ENCODE measurements around the gene RIC3.

RIC3 gene

DNA sequence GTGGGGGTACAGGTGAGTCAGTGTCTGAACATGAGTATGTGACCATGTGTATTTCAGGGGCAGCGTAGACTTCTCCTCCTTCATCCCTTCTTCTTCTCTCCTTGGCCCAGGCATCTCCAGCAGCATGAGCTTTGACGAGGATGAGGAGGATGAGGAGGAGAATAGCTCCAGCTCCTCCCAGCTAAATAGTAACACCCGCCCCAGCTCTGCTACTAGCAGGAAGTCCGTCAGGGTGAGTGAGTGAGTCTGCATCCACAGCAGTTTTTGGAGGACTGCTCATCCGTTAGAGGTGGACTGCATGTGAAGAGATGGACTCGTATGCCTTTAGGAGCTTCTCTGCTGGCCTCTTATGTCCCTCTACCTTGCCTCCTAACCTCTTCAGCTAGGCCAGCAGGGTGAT is 72.2 kb downstream of the RIC3 start:
- H3K4me3 ChIP-seq (ENCODE audit: low read depth, low read length), result no peak overlapping the region
- no peak for DNase-seq (ENCODE audit: low read depth)
- TF ChIP-seq POLR2A (IDR thresholded peaks at IDR 0.05; ENCODE audit: extremely low read depth, insufficient read length) (no peak), MYC (IDR thresholded peaks at IDR 0.05; ENCODE audit: low read depth, low read length) (no peak)

DNA sequence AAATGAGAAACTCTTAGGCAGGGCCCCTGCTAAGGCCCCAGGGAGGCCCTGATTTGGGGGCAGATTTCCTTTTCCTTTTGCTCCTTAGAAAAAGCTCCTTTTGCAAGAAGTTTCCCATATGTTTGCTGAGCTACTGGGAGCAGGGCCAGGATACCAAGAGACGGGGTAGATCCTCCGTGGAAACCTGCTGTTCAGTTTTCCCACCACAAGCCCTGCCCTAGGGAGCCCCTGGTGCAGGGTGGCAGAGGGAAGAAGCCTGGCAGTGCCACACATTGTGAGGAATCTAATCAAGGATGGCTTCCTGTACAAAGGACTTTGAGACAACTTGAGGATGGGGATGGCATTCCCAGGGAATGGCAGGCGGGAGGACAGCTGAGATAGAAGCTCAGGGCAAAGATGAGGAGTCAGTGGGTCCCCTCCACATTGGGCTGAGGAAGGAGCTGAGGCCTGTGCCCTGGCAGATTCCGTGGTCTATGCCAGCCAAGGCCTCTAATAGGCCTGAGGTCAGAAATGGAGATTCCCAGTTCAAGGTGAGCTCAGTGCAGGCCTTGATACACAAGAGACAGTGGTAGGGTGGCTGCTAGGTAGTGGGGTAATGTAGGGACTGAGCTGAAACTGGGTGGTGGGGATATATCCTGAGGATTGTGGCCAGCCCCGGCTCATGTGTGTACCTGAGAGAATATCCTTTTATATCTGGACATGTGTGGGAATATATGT is 72.9 kb downstream of the RIC3 start:
- TF ChIP-seq, protein P1, sequence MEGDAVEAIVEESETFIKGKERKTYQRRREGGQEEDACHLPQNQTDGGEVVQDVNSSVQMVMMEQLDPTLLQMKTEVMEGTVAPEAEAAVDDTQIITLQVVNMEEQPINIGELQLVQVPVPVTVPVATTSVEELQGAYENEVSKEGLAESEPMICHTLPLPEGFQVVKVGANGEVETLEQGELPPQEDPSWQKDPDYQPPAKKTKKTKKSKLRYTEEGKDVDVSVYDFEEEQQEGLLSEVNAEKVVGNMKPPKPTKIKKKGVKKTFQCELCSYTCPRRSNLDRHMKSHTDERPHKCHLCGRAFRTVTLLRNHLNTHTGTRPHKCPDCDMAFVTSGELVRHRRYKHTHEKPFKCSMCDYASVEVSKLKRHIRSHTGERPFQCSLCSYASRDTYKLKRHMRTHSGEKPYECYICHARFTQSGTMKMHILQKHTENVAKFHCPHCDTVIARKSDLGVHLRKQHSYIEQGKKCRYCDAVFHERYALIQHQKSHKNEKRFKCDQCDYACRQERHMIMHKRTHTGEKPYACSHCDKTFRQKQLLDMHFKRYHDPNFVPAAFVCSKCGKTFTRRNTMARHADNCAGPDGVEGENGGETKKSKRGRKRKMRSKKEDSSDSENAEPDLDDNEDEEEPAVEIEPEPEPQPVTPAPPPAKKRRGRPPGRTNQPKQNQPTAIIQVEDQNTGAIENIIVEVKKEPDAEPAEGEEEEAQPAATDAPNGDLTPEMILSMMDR (IDR thresholded peaks at IDR 0.05; ENCODE audit: low read depth, low read length), result no peak
- TF ChIP-seq POLR2A (IDR thresholded peaks at IDR 0.05; ENCODE audit: extremely low read depth, insufficient read length) (no peak), MYC (IDR thresholded peaks at IDR 0.05; ENCODE audit: low read depth, low read length) (no peak)
- TF ChIP-seq, protein P2, sequence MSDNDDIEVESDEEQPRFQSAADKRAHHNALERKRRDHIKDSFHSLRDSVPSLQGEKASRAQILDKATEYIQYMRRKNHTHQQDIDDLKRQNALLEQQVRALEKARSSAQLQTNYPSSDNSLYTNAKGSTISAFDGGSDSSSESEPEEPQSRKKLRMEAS (IDR thresholded peaks at IDR 0.05; ENCODE audit: low read depth, low read length), result no peak
- H3K4me3 ChIP-seq (ENCODE audit: low read depth, low read length), result no peak overlapping the region
- no peak for DNase-seq (ENCODE audit: low read depth)

DNA sequence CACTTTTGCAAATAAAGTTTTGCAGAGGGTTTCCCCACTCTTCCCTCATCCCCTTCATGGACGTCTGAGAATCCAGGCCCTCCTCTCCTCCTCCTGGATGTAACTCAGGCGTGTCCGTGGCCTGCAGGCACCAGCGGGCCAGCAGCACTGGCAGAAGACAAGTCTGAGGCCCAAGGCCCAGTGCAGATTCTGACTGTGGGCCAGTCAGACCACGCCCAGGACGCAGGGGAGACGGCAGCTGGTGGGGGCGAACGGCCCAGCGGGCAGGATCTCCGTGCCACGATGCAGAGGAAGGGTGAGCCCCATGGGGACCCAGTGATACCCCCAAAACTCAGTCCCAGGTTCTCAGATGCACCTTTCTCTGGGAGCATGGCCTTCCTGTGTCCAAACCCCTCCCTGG is 73.5 kb downstream of the RIC3 start:
- no peak for TF ChIP-seq MYC (IDR thresholded peaks at IDR 0.05; ENCODE audit: low read depth, low read length)
- no peak for TF ChIP-seq POLR2A (IDR thresholded peaks at IDR 0.05; ENCODE audit: extremely low read depth, insufficient read length)
- TF ChIP-seq, protein P1 (IDR thresholded peaks at IDR 0.05; ENCODE audit: low read depth, low read length), result no peak
- TF ChIP-seq, protein P2 (IDR thresholded peaks at IDR 0.05; ENCODE audit: low read depth, low read length), result no peak
- no peak for DNase-seq (ENCODE audit: low read depth)

DNA sequence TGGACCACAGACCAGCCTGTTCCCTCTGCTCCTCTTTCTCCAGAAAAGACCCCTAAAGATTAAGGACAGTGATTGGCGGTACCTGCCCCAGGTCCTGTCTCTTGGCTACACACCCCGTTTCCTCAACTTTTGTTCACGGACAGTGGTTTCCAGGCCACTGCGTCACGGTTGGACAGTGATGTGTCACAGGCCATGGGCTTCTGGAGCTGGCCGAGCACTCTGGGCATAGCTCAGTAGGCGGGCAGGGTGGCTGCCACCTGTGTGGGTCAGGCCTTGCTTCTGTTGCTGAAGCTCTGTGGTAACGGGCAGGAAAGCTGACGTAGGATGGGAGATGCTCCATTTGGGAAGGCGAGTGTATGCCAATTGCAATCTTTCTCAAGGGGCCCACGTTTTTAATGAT is 74.2 kb downstream of the RIC3 start:
- H3K4me3 ChIP-seq (ENCODE audit: low read depth, low read length), result no peak overlapping the region
- DNase-seq (ENCODE audit: low read depth), result no peak
- TF ChIP-seq, protein P2 (IDR thresholded peaks at IDR 0.05; ENCODE audit: low read depth, low read length), result no peak
- TF ChIP-seq MYC (IDR thresholded peaks at IDR 0.05; ENCODE audit: low read depth, low read length) (no peak), POLR2A (IDR thresholded peaks at IDR 0.05; ENCODE audit: extremely low read depth, insufficient read length) (no peak)
- TF ChIP-seq, protein P1 (IDR thresholded peaks at IDR 0.05; ENCODE audit: low read depth, low read length), result no peak

More for the DNA sequence above, 73.5 kb downstream of the RIC3 start:
- no peak overlapping the region for H3K4me3 ChIP-seq (ENCODE audit: low read depth, low read length)

DNA sequence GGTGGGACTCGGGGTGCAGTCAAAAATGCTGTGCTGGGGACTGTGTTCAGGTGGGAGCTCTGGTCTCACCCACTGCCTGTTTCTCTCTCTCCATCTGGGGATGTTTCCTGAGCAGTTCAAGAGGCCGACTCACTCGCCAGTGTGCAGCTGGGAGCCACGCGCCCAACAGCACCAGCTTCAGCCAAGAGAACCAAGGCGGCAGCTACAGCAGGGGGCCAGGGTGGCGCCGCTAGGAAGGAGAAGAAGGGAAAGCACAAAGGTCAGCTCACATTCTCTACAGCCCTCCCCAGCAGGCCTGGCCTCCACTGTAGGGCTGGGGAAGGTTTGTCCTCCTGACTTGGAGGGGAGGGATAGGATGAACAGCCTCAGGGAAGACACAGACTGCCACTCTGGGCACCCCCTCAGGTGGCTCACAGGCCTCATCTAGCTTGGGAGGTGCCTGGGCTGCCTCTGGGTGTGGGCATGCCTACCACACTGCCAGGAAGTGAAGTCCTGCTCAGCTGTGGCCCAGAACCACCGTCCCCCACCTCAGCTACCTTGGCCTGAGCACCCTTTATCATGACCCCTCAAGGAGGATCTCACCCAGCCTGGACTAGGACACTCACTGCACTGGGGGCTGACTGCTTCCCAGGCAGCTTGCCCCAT is 74.8 kb downstream of the RIC3 start:
- DNase-seq (ENCODE audit: low read depth), result no peak
- H3K4me3 ChIP-seq (ENCODE audit: low read depth, low read length), result no peak overlapping the region
- TF ChIP-seq POLR2A (IDR thresholded peaks at IDR 0.05; ENCODE audit: extremely low read depth, insufficient read length) (no peak), MYC (IDR thresholded peaks at IDR 0.05; ENCODE audit: low read depth, low read length) (no peak)
- TF ChIP-seq, protein P2 (IDR thresholded peaks at IDR 0.05; ENCODE audit: low read depth, low read length), result no peak
- TF ChIP-seq, protein P1 (IDR thresholded peaks at IDR 0.05; ENCODE audit: low read depth, low read length), result no peak

All from NB4 (cell line).